ENCODE data around the gene ATP10A.
A peak's percentile ranks its signal among the peaks of the same experiment; 100 is the strongest.
"Not testable (repeated sequence)": the region's sequence is repeated elsewhere in the genome, so short reads cannot be mapped to it uniquely, and the experiment has no call there.

Gene ATP10A

GRCh38 chr15:25883463-25884259 is 20.5 kb upstream of the ATP10A start:
- DNase-seq (ENCODE audit: low spot score) = peak; percentile 70

- no peak for DNase-seq (ENCODE audit: low spot score)
Observed at GRCh38 chr15:25882466-25882865, 19.3 kb upstream of the ATP10A start.

GRCh38 chr15:25880877-25881276 is 17.8 kb upstream of the ATP10A start:
- DNase-seq (ENCODE audit: low spot score) = not testable (repeated sequence)

- no peak for DNase-seq (ENCODE audit: low spot score)
Observed at GRCh38 chr15:25880411-25880810, 17.3 kb upstream of the ATP10A start.

- DNase-seq (ENCODE audit: low spot score) = no peak
Observed at GRCh38 chr15:25879438-25879837, 16.3 kb upstream of the ATP10A start.

- DNase-seq (ENCODE audit: low spot score) = no peak
Observed at GRCh38 chr15:25877681-25878080, 14.6 kb upstream of the ATP10A start.

- DNase-seq (ENCODE audit: low spot score) = no peak
Observed at GRCh38 chr15:25876231-25877140, 13.4 kb upstream of the ATP10A start.

- peak; percentile 58 for DNase-seq (ENCODE audit: low spot score)
Observed at GRCh38 chr15:25875566-25875965, 12.4 kb upstream of the ATP10A start.

GRCh38 chr15:25874379-25874778 is 11.3 kb upstream of the ATP10A start:
- no peak for DNase-seq (ENCODE audit: low spot score)

GRCh38 chr15:25871403-25871802 is 8.3 kb upstream of the ATP10A start:
- DNase-seq (ENCODE audit: low spot score) = no peak

- no peak for DNase-seq (ENCODE audit: low spot score)
Observed at GRCh38 chr15:25870938-25871337, 7.8 kb upstream of the ATP10A start.

GRCh38 chr15:25869701-25870100 is 6.6 kb upstream of the ATP10A start:
- no peak for DNase-seq (ENCODE audit: low spot score)

GRCh38 chr15:25866874-25867273 is 3.7 kb upstream of the ATP10A start:
- no peak for DNase-seq (ENCODE audit: low spot score)

GRCh38 chr15:25866251-25866650 is 3.1 kb upstream of the ATP10A start:
- DNase-seq (ENCODE audit: low spot score) = no peak

- DNase-seq (ENCODE audit: low spot score) = no peak
Observed at GRCh38 chr15:25864966-25865365, 1.8 kb upstream of the ATP10A start.

GRCh38 chr15:25863968-25864580 is 947 bp upstream of the ATP10A start:
- DNase-seq (ENCODE audit: low spot score) = no peak

- DNase-seq (ENCODE audit: low spot score) = no peak
Observed at GRCh38 chr15:25862472-25863110, 536 bp downstream of the ATP10A start.

- DNase-seq (ENCODE audit: low spot score) = no peak
Observed at GRCh38 chr15:25862071-25862471, 1.1 kb downstream of the ATP10A start.

- DNase-seq (ENCODE audit: low spot score) = peak; percentile 60
Observed at GRCh38 chr15:25860885-25861866, 2.0 kb downstream of the ATP10A start.

GRCh38 chr15:25859838-25860645 is 3.1 kb downstream of the ATP10A start:
- DNase-seq (ENCODE audit: low spot score) = no peak

All from AG20443 (cell line).